ENCODE measurements around the gene SLC37A1. TPM values are rescaled to one million over a fixed set of nuclear protein-coding genes. Genes with fewer than 3 reads are reported as not detected.
"Not testable (repeated sequence)": the region's sequence is repeated elsewhere in the genome, so short reads cannot be mapped to it uniquely, and the experiment has no call there.

SLC37A1 gene
- total RNA-seq, 2 donors from 2014 or later: 6.6 to 9.6 TPM

DNA sequence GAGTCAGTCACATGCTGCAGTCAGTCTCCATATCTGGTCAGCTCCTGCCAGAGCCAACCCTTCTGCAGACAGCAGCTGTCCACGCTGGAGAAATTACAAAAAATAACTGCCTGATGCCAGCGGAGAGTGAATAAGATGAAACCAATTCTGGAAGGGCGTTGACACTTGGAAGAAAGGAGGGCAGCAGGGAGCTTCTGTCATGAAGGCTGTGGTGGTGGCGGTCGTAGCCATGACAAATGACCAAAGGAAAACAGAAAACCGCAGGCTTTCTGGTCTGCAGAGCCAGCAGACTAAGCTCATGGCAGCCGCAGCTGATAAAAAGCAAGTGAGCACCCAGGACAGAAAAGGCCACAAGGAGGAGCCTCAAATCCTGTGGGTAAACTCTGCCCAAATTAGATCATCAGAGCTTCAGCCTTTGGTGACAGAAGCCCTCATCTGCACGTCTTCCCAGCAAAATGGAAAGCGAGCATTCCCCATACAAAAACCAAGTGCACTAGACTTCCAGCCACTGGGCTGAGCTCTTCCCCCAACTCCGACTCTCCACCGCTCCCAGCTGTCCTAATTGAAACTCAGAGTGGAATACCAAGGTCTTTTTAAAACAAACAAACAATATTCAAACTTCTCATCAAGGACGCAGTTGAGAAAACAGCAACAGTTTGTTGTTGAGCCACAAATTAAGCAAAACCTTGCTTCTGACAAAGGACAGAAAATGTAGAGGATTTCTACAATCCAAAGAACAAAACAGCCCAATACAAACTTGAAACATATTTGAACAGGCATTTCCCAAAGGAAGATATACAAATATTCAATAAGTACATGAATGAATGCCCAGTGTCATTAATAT lies 46.3 kb upstream of the SLC37A1 start:
- H3K27me3 ChIP-seq (replicated peaks; ENCODE audit: insufficient read depth): no peaks in the 10 kb centered on the region
- TF ChIP-seq, protein P1, sequence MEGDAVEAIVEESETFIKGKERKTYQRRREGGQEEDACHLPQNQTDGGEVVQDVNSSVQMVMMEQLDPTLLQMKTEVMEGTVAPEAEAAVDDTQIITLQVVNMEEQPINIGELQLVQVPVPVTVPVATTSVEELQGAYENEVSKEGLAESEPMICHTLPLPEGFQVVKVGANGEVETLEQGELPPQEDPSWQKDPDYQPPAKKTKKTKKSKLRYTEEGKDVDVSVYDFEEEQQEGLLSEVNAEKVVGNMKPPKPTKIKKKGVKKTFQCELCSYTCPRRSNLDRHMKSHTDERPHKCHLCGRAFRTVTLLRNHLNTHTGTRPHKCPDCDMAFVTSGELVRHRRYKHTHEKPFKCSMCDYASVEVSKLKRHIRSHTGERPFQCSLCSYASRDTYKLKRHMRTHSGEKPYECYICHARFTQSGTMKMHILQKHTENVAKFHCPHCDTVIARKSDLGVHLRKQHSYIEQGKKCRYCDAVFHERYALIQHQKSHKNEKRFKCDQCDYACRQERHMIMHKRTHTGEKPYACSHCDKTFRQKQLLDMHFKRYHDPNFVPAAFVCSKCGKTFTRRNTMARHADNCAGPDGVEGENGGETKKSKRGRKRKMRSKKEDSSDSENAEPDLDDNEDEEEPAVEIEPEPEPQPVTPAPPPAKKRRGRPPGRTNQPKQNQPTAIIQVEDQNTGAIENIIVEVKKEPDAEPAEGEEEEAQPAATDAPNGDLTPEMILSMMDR (IDR thresholded peaks at IDR 0.05): no peak
- H3K4me1 ChIP-seq (ENCODE audit: control insufficient read depth in 1 of 2, low read depth in 2 of 2): no peaks in the 10 kb centered on the region
- H3K9me3 ChIP-seq: no peaks in the 10 kb centered on the region
- H3K27ac ChIP-seq: no peak overlapping the region
- DNase-seq (ENCODE audit: low spot score) (no peak), ATAC-seq (ENCODE audit: insufficient number of reproducible peaks, low FRiP score, low read depth) (no peak)
- H3K36me3 ChIP-seq: no peaks in the 10 kb centered on the region
- H3K4me3 ChIP-seq: no peak overlapping the region

DNA sequence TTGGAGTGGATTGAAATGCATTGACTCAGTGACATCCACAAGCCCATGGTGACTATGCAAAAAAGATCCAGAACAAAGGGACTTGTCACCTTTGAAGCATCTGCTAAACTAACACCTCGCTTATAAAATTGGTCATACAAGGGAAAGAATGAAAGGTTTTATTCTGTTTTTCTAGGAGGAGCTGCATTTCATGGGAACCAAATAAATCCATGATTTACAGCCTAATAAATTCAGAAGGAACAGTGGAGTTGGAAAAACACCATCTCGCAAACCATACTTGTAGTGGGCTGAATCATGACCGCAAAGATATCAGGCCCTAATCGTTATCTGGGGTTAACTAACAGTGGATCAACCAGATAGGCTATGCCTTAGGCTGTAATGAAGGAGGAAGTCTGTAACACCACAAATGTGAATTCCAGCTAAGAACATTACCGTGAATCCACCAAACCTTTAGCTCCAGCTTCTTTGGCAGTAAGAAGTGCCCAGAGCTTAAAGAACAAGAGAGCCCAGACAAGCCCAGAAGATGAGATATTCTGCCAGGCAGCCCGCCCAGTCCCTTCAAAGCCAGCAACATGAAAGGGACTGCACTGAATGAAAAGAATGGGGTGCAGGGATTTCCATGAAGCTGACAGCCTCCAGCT lies 45.0 kb upstream of the SLC37A1 start:
- Histone ChIP-seq H3K4me1 (ENCODE audit: control insufficient read depth in 1 of 2, low read depth in 2 of 2) (no peaks in the 10 kb centered on the region), H3K27me3 (replicated peaks; ENCODE audit: insufficient read depth) (no peaks in the 10 kb centered on the region), H3K9me3 (no peaks in the 10 kb centered on the region), H3K36me3 (no peaks in the 10 kb centered on the region), H3K27ac (no peak overlapping the region), H3K4me3 (no peak overlapping the region)
- TF ChIP-seq, protein P1 (IDR thresholded peaks at IDR 0.05): no peak
- DNase-seq (ENCODE audit: low spot score): no peak
- no peak for ATAC-seq (ENCODE audit: insufficient number of reproducible peaks, low FRiP score, low read depth)

DNA sequence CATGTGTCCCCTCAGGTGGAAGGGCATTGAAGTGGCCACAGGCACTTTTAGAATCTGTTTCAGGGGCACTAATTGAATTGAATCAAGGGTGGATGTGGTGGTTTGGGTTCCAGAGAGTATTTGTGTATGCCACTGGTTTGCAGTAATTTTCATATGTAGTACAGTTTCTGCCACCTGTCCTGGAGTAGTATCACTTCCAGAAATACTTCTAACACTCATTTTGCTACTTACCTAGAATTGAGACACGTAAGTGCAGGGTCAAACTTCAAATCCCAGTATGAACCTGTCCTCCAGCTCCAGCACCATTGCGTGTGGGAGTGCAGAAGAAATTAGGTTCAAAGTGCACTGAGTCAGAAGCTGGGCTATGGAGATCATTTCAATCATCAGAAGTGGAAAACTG lies 44.4 kb upstream of the SLC37A1 start:
- no peak for DNase-seq (ENCODE audit: low spot score)
- TF ChIP-seq, protein P1 (IDR thresholded peaks at IDR 0.05): no peak
- Histone ChIP-seq H3K4me3 (no peak overlapping the region), H3K4me1 (ENCODE audit: control insufficient read depth in 1 of 2, low read depth in 2 of 2) (no peaks in the 10 kb centered on the region), H3K9me3 (no peaks in the 10 kb centered on the region), H3K36me3 (no peaks in the 10 kb centered on the region), H3K27me3 (replicated peaks; ENCODE audit: insufficient read depth) (no peaks in the 10 kb centered on the region), H3K27ac (no peak overlapping the region)
- no peak for ATAC-seq (ENCODE audit: insufficient number of reproducible peaks, low FRiP score, low read depth)

DNA sequence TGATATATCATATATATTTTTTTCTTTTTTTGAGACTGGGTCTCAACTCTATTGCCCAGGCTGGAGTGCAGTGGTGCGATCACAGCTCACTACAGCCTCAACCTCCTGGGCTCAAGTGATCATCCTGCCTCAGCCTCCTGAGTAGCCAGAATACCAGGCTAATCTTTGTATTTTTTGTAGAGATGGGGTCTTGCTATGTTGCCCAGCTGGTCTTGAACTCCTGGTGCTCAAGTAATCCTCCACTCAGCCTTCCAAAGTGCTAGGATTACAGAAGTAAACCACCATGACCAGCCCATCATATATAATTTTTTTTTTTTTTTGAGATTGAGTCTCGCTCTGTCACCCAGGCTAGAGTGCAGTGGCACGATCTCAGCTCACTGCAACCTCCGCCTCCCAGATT lies 43.9 kb upstream of the SLC37A1 start:
- H3K4me1 ChIP-seq (ENCODE audit: control insufficient read depth in 1 of 2, low read depth in 2 of 2); H3K4me3 ChIP-seq; H3K27me3 ChIP-seq (replicated peaks; ENCODE audit: insufficient read depth); H3K36me3 ChIP-seq; DNase-seq (ENCODE audit: low spot score); H3K27ac ChIP-seq; H3K9me3 ChIP-seq; ATAC-seq (ENCODE audit: insufficient number of reproducible peaks, low FRiP score, low read depth): not testable (repeated sequence)

DNA sequence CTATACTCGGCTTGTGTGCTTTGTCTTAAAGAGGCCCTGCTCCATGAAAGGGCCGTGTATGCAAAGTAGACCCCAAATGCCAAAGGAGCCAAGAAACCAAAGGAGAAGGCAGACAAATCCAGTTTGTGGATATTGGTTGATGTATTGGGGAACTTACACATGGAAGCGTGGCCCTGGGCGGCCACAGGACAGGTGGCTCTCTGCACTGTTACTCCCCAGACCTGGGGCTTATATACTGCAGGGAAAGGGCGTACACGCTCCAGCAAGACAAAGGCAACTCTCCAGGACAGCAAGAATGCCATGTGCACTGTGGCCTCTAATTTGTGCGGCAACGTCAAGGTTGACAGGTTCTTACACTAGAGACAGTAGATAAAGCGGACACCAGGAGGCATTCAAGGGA lies 42.4 kb upstream of the SLC37A1 start:
- H3K27ac ChIP-seq: no peak overlapping the region
- no peak for DNase-seq (ENCODE audit: low spot score)
- no peaks in the 10 kb centered on the region for H3K36me3 ChIP-seq
- no peaks in the 10 kb centered on the region for H3K27me3 ChIP-seq (replicated peaks; ENCODE audit: insufficient read depth)
- no peak overlapping the region for H3K4me3 ChIP-seq
- no peaks in the 10 kb centered on the region for H3K4me1 ChIP-seq (ENCODE audit: control insufficient read depth in 1 of 2, low read depth in 2 of 2)
- no peak for ATAC-seq (ENCODE audit: insufficient number of reproducible peaks, low FRiP score, low read depth)
- TF ChIP-seq, protein P1 (IDR thresholded peaks at IDR 0.05): no peak
- no peaks in the 10 kb centered on the region for H3K9me3 ChIP-seq

Measured in thoracic aorta (tissue), 2 donors.